Activated naive CD8-positive, alpha-beta T cell treated with anti-CD3 and anti-CD28 coated beads, Interleukin-2, amount 50 U/mL, for 24 hours (primary cell): ENCODE data around the gene GRIFIN.
A peak's percentile ranks its signal among the peaks of the same experiment; 100 is the strongest.
"Not testable (repeated sequence)": the region's sequence is repeated elsewhere in the genome, so short reads cannot be mapped to it uniquely, and the experiment has no call there.

Source experiments
- ATAC-seq: fragments of 150-1000 bp; cut with Tn5 transposase; one replicate; pipeline ENCODE4 v1.10.0; 2021
- DNase-seq: peaks from one replicate; pipeline ENCODE4 v3.0.0; 2021
- H3K27ac Mint-ChIP-seq: one replicate; pipeline ENCODE4 v1.8.0; 2021; ENCODE audit warnings: mild to moderate bottlenecking, mixed read lengths
- H3K27me3 Mint-ChIP-seq: one replicate; pipeline ENCODE4 v1.8.0; 2021; ENCODE audit warnings: mixed read lengths
- H3K36me3 Mint-ChIP-seq: one replicate; pipeline ENCODE4 v1.8.0; 2021; ENCODE audit warnings: low read depth, mixed read lengths
- H3K4me1 Mint-ChIP-seq: one replicate; pipeline ENCODE4 v1.8.0; 2021; ENCODE audit warnings: mixed read lengths
- H3K4me3 Mint-ChIP-seq: one replicate; pipeline ENCODE4 v1.8.0; 2021; ENCODE audit warnings: mild to moderate bottlenecking, moderate library complexity, mixed read lengths
- H3K9me3 Mint-ChIP-seq: one replicate; pipeline ENCODE4 v1.8.0; 2021; ENCODE audit warnings: mixed read lengths

GRIFIN gene

GRCh38 chr7:2470204-2471021 lies 5.8 kb downstream of the GRIFIN start:
- no peak overlapping the region for H3K27ac Mint-ChIP-seq
- DNase-seq, result no peak
- H3K4me3 Mint-ChIP-seq, result no peak overlapping the region
- no peaks in the 10 kb centered on the region for H3K9me3 Mint-ChIP-seq
- no peak for ATAC-seq
- H3K4me1 Mint-ChIP-seq, result peaks cover 4% of the 10 kb centered on the region
- H3K36me3 Mint-ChIP-seq, result no peaks in the 10 kb centered on the region
- H3K27me3 Mint-ChIP-seq, result peaks cover 13% of the 10 kb centered on the region

GRCh38 chr7:2469460-2470203 lies 6.6 kb downstream of the GRIFIN start:
- H3K27ac Mint-ChIP-seq, DNase-seq, H3K4me1 Mint-ChIP-seq, H3K9me3 Mint-ChIP-seq, H3K36me3 Mint-ChIP-seq, H3K4me3 Mint-ChIP-seq, ATAC-seq: not testable (repeated sequence)
- peaks cover 13% of the 10 kb centered on the region for H3K27me3 Mint-ChIP-seq

GRCh38 chr7:2468227-2468626 lies 8.0 kb downstream of the GRIFIN start:
- Mint-ChIP-seq H3K36me3 (no peaks in the 10 kb centered on the region), H3K4me3 (no peak overlapping the region)
- ATAC-seq, result no peak

GRCh38 chr7:2466675-2467074 lies 9.5 kb downstream of the GRIFIN start:
- no peaks in the 10 kb centered on the region for H3K36me3 Mint-ChIP-seq
- no peak for ATAC-seq
- H3K4me3 Mint-ChIP-seq, result no peak overlapping the region
- H3K4me1 Mint-ChIP-seq, result peaks cover 4% of the 10 kb centered on the region
- no peak for DNase-seq
- no peaks in the 10 kb centered on the region for H3K9me3 Mint-ChIP-seq
- peaks cover 13% of the 10 kb centered on the region for H3K27me3 Mint-ChIP-seq
- H3K27ac Mint-ChIP-seq, result no peak overlapping the region

More at GRCh38 chr7:2468227-2468626, 8.0 kb downstream of the GRIFIN start:
- Mint-ChIP-seq H3K9me3 (no peaks in the 10 kb centered on the region), H3K27me3 (peaks cover 13% of the 10 kb centered on the region), H3K27ac (no peak overlapping the region), H3K4me1 (peaks cover 4% of the 10 kb centered on the region)
- DNase-seq, result no peak

- Mint-ChIP-seq H3K27ac (no peak overlapping the region), H3K27me3 (peaks cover 13% of the 10 kb centered on the region), H3K9me3 (no peaks in the 10 kb centered on the region), H3K36me3 (no peaks in the 10 kb centered on the region), H3K4me1 (peaks cover 4% of the 10 kb centered on the region), H3K4me3 (no peak overlapping the region)
- no peak for DNase-seq
- ATAC-seq, result no peak
Measured at GRCh38 chr7:2465928-2466327, 10.3 kb downstream of the GRIFIN start.

- H3K36me3 Mint-ChIP-seq, result no peaks in the 10 kb centered on the region
- ATAC-seq (no peak), DNase-seq (no peak)
- peaks cover 10% of the 10 kb centered on the region for H3K4me1 Mint-ChIP-seq
- no peak overlapping the region for H3K4me3 Mint-ChIP-seq
- no peak overlapping the region for H3K27ac Mint-ChIP-seq
- H3K27me3 Mint-ChIP-seq, result no peaks in the 10 kb centered on the region
- no peaks in the 10 kb centered on the region for H3K9me3 Mint-ChIP-seq
Measured at GRCh38 chr7:2462731-2463130, 13.5 kb downstream of the GRIFIN start.

- Mint-ChIP-seq H3K4me1 (peaks cover 15% of the 10 kb centered on the region), H3K27ac (no peak overlapping the region), H3K36me3 (no peaks in the 10 kb centered on the region), H3K9me3 (no peaks in the 10 kb centered on the region), H3K4me3 (no peak overlapping the region), H3K27me3 (no peaks in the 10 kb centered on the region)
- DNase-seq (no peak), ATAC-seq (no peak)
Measured at GRCh38 chr7:2461268-2462026, 14.8 kb downstream of the GRIFIN start.

- DNase-seq (no peak), ATAC-seq (no peak)
- H3K9me3 Mint-ChIP-seq, result no peaks in the 10 kb centered on the region
- no peak overlapping the region for H3K4me3 Mint-ChIP-seq
- no peaks in the 10 kb centered on the region for H3K27me3 Mint-ChIP-seq
- no peak overlapping the region for H3K27ac Mint-ChIP-seq
- H3K4me1 Mint-ChIP-seq, result peaks cover 15% of the 10 kb centered on the region
- no peaks in the 10 kb centered on the region for H3K36me3 Mint-ChIP-seq
Measured at GRCh38 chr7:2460641-2461040, 15.6 kb downstream of the GRIFIN start.

- DNase-seq (no peak), ATAC-seq (no peak)
- Mint-ChIP-seq H3K27ac (no peak overlapping the region), H3K4me3 (no peak overlapping the region), H3K9me3 (no peaks in the 10 kb centered on the region), H3K27me3 (no peaks in the 10 kb centered on the region), H3K36me3 (no peaks in the 10 kb centered on the region), H3K4me1 (peaks cover 15% of the 10 kb centered on the region)
Measured at GRCh38 chr7:2460188-2460587, 16.0 kb downstream of the GRIFIN start.

GRCh38 chr7:2459674-2460073 lies 16.5 kb downstream of the GRIFIN start:
- H3K27ac Mint-ChIP-seq, result no peak overlapping the region

GRCh38 chr7:2453849-2454248 lies 22.3 kb downstream of the GRIFIN start:
- H3K27ac Mint-ChIP-seq, H3K9me3 Mint-ChIP-seq, H3K27me3 Mint-ChIP-seq, H3K4me3 Mint-ChIP-seq, ATAC-seq, DNase-seq, H3K36me3 Mint-ChIP-seq: not testable (repeated sequence)
- peaks cover 24% of the 10 kb centered on the region for H3K4me1 Mint-ChIP-seq

More at GRCh38 chr7:2459674-2460073, 16.5 kb downstream of the GRIFIN start:
- H3K27me3 Mint-ChIP-seq, result no peaks in the 10 kb centered on the region
- no peaks in the 10 kb centered on the region for H3K9me3 Mint-ChIP-seq
- ATAC-seq (no peak), DNase-seq (no peak)
- peaks cover 15% of the 10 kb centered on the region for H3K4me1 Mint-ChIP-seq
- H3K4me3 Mint-ChIP-seq, result no peak overlapping the region
- H3K36me3 Mint-ChIP-seq, result no peaks in the 10 kb centered on the region

GRCh38 chr7:2452643-2453270 lies 23.4 kb downstream of the GRIFIN start:
- DNase-seq (no peak), ATAC-seq (no peak)
- peaks cover 14% of the 10 kb centered on the region for H3K4me1 Mint-ChIP-seq
- H3K36me3 Mint-ChIP-seq, result no peaks in the 10 kb centered on the region
- no peaks in the 10 kb centered on the region for H3K9me3 Mint-ChIP-seq
- H3K4me3 Mint-ChIP-seq, result no peak overlapping the region
- H3K27me3 Mint-ChIP-seq, result peaks cover 1% of the 10 kb centered on the region
- H3K27ac Mint-ChIP-seq, result no peak overlapping the region

GRCh38 chr7:2452074-2452507 lies 24.1 kb downstream of the GRIFIN start:
- Mint-ChIP-seq H3K27me3 (peaks cover 1% of the 10 kb centered on the region), H3K27ac (no peak overlapping the region), H3K4me1 (peaks cover 10% of the 10 kb centered on the region), H3K4me3 (peak overlapping the region; percentile 46), H3K36me3 (no peaks in the 10 kb centered on the region), H3K9me3 (no peaks in the 10 kb centered on the region)
- DNase-seq (peak; percentile 25), ATAC-seq (peak; percentile 46)
